Neuron (in vitro differentiated cells): ENCODE measurements around the gene MFAP5.
A peak's percentile ranks its signal among the peaks of the same experiment; 100 is the strongest.

Source experiments
- H2AFZ ChIP-seq: one replicate; pipeline ENCODE4 v1.6.1; 2013; ENCODE audit warnings: low read depth, mild to moderate bottlenecking, inconsistent platforms, low read length, moderate library complexity
- H3K27me3 ChIP-seq: one replicate; pipeline ENCODE4 v1.6.1; 2013; ENCODE audit warnings: low read length; ENCODE audit not compliant: insufficient read depth
- H3K36me3 ChIP-seq: one replicate; pipeline ENCODE4 v1.6.1; 2013; ENCODE audit warnings: low read length; ENCODE audit not compliant: insufficient read depth
- H3K4me1 ChIP-seq: one replicate; pipeline ENCODE4 v1.6.1; 2013; ENCODE audit warnings: low read length; ENCODE audit not compliant: insufficient read depth
- H3K4me3 ChIP-seq: 2 replicates; pipeline ENCODE4 v1.5.1; 2013; ENCODE audit warnings: mild to moderate bottlenecking, low read length, moderate library complexity
- H3K9me3 ChIP-seq: one replicate; pipeline ENCODE4 v1.6.1; 2013; ENCODE audit warnings: low read length

Gene MFAP5

GRCh38 chr12:8662593-8662992, at the start of gene MFAP5:
TSS of gene MFAP5 (minus strand) at chr12:8662826. CDS start at chr12:8662104, 722 bp downstream.
- Histone ChIP-seq H3K27me3 (no peaks in the 10 kb centered on the region), H3K9me3 (no peaks in the 10 kb centered on the region), H2AFZ (no peak within 1 kb of the TSS), H3K4me3 (no peak within 1 kb of the TSS), H3K36me3 (no peaks in the 10 kb centered on the region), H3K4me1 (peaks cover 4% of the 10 kb centered on the region)

- peaks cover 38% of the 10 kb centered on the region for H3K36me3 ChIP-seq
- H3K4me1 ChIP-seq = no peaks in the 10 kb centered on the region
- no peak overlapping the region for H3K4me3 ChIP-seq
- no peaks in the 10 kb centered on the region for H3K27me3 ChIP-seq
- H2AFZ ChIP-seq = no peak overlapping the region
- no peaks in the 10 kb centered on the region for H3K9me3 ChIP-seq
Measured at GRCh38 chr12:8709124-8709830, 46.7 kb upstream of the MFAP5 start.

- H3K4me3 ChIP-seq = no peak overlapping the region
- H3K9me3 ChIP-seq = no peaks in the 10 kb centered on the region
- no peak overlapping the region for H2AFZ ChIP-seq
- no peaks in the 10 kb centered on the region for H3K27me3 ChIP-seq
- peaks cover 26% of the 10 kb centered on the region for H3K36me3 ChIP-seq
- H3K4me1 ChIP-seq = peaks cover 16% of the 10 kb centered on the region
Measured at GRCh38 chr12:8702159-8702558, 39.5 kb upstream of the MFAP5 start.

GRCh38 chr12:8701046-8701660, 38.5 kb upstream of the MFAP5 start:
- Histone ChIP-seq H3K4me1 (peaks cover 20% of the 10 kb centered on the region), H3K36me3 (peaks cover 23% of the 10 kb centered on the region), H3K9me3 (no peaks in the 10 kb centered on the region), H3K4me3 (no peak overlapping the region), H3K27me3 (no peaks in the 10 kb centered on the region), H2AFZ (no peak overlapping the region)

- Histone ChIP-seq H3K4me1 (peaks cover 20% of the 10 kb centered on the region), H3K27me3 (no peaks in the 10 kb centered on the region), H3K9me3 (no peaks in the 10 kb centered on the region), H3K4me3 (peak overlapping the region; percentile 87), H2AFZ (no peak overlapping the region), H3K36me3 (peaks cover 16% of the 10 kb centered on the region)
Measured at GRCh38 chr12:8699714-8700113, 37.1 kb upstream of the MFAP5 start.

GRCh38 chr12:8698879-8699278, 36.3 kb upstream of the MFAP5 start:
- H3K9me3 ChIP-seq = no peaks in the 10 kb centered on the region
- no peaks in the 10 kb centered on the region for H3K27me3 ChIP-seq

GRCh38 chr12:8698132-8698851, 35.7 kb upstream of the MFAP5 start:
- H3K9me3 ChIP-seq = no peaks in the 10 kb centered on the region
- H3K27me3 ChIP-seq = no peaks in the 10 kb centered on the region
- H2AFZ ChIP-seq = peak overlapping the region; percentile 70
- H3K4me3 ChIP-seq = peak overlapping the region; percentile 87
- H3K4me1 ChIP-seq = peaks cover 20% of the 10 kb centered on the region
- peaks cover 12% of the 10 kb centered on the region for H3K36me3 ChIP-seq

More at GRCh38 chr12:8698879-8699278, 36.3 kb upstream of the MFAP5 start:
- H2AFZ ChIP-seq = peak overlapping the region; percentile 70
- peaks cover 20% of the 10 kb centered on the region for H3K4me1 ChIP-seq
- peaks cover 12% of the 10 kb centered on the region for H3K36me3 ChIP-seq
- H3K4me3 ChIP-seq = peak overlapping the region; percentile 87

- Histone ChIP-seq H3K9me3 (no peaks in the 10 kb centered on the region), H3K27me3 (no peaks in the 10 kb centered on the region), H3K4me3 (peak within 1 kb of the TSS; percentile 87), H3K36me3 (peaks cover 12% of the 10 kb centered on the region), H2AFZ (peak within 1 kb of the TSS; percentile 97), H3K4me1 (peaks cover 26% of the 10 kb centered on the region)
Measured at GRCh38 chr12:8697476-8698131, 35.0 kb upstream of the MFAP5 start, which contains the start of gene RIMKLB. TSS of gene RIMKLB (plus strand) at chr12:8697991. CDS start at chr12:8713867, 15,876 bp downstream.

- H3K9me3 ChIP-seq = no peaks in the 10 kb centered on the region
- peak overlapping the region; percentile 87 for H3K4me3 ChIP-seq
- peaks cover 30% of the 10 kb centered on the region for H3K4me1 ChIP-seq
- H3K27me3 ChIP-seq = no peaks in the 10 kb centered on the region
- H2AFZ ChIP-seq = peak overlapping the region; percentile 97
- H3K36me3 ChIP-seq = peaks cover 12% of the 10 kb centered on the region
Measured at GRCh38 chr12:8697120-8697475, 34.5 kb upstream of the MFAP5 start.

GRCh38 chr12:8696442-8697090, 33.9 kb upstream of the MFAP5 start:
- Histone ChIP-seq H2AFZ (peak overlapping the region; percentile 97), H3K4me1 (peaks cover 35% of the 10 kb centered on the region), H3K27me3 (no peaks in the 10 kb centered on the region), H3K4me3 (peak overlapping the region; percentile 87), H3K9me3 (no peaks in the 10 kb centered on the region), H3K36me3 (peaks cover 12% of the 10 kb centered on the region)

- Histone ChIP-seq H3K27me3 (no peaks in the 10 kb centered on the region), H2AFZ (no peak overlapping the region), H3K4me1 (peaks cover 32% of the 10 kb centered on the region), H3K36me3 (peaks cover 2% of the 10 kb centered on the region), H3K4me3 (no peak overlapping the region), H3K9me3 (no peaks in the 10 kb centered on the region)
Measured at GRCh38 chr12:8695116-8695515, 32.5 kb upstream of the MFAP5 start.

- no peak overlapping the region for H3K4me3 ChIP-seq
- no peaks in the 10 kb centered on the region for H3K36me3 ChIP-seq
- no peaks in the 10 kb centered on the region for H3K27me3 ChIP-seq
- H3K4me1 ChIP-seq = peaks cover 27% of the 10 kb centered on the region
- no peaks in the 10 kb centered on the region for H3K9me3 ChIP-seq
- peak overlapping the region; percentile 64 for H2AFZ ChIP-seq
Measured at GRCh38 chr12:8692573-8692972, 29.9 kb upstream of the MFAP5 start.
